Activated CD4-positive, alpha-beta T cell treated with anti-CD3 and anti-CD28 coated beads for 4 hours (primary cell): Measurements from ENCODE around the gene CA5B.
"Not testable (repeated sequence)": the region's sequence is repeated elsewhere in the genome, so short reads cannot be mapped to it uniquely, and the experiment has no call there.

Experiments
- DNase-seq, 2 donors: peaks; one replicate each; pipeline ENCODE4 v3.0.0-alpha.2; 2020

Gene CA5B

DNA sequence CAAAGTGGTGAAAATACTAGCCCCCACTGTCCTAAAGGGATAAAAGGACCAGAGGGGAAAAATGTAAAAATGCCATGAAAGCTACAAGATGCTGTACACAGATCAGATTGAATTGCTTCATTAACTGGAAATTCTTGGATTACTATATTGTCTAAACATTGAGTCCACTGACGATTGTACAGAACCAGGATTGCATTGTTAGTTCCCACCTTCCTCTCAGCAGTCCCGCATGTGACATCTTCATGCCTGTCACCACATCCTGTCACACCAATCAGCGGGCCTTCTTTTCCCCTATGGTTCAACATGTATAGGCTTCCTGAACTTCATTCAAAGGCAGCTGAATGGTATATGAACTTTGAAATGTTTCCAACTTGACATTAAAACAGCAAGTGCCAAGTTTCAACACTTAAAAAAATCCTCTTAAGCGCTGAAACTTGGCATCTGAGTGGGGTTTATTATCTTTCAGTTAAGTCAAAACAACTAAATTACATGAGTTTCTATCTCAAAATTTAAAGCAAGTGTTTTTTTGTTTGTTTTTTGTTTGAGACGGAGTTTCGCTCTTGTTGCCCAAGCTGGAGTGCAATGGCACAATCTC lies 76.8 kb downstream of the CA5B start:
- no peak for DNase-seq

DNA sequence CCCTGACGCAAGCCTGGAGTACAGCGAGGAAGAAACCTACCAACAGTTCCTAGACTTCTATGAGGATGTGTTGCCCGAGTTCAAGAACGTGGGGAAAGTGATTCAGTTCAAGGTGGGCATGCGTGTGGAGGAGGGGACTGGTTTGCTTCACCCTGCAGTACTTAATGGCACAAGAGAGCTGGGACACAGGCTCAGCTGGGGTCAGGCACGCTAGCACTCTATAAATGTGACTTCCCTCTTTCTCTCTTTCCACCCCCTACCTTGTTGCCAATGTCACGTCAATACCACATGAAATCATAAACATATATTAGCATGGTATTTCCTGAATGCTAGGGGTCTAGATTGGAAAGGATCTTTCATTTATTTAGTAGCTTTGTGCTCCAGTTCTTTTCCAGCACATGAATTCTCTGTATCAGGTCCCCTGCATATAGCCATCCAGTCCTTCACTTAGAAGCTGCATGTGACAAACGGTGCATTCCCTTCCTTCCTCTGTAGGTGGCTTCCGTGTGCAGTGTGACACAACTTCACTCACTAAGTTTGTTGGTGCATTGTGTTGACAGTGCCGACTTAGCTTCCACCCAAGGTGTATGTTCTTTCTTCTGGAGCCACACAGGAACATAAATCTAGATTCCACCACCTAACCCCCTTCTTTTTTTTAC lies 77.8 kb downstream of the CA5B start:
- DNase-seq, result peak in 1 of 2 donors; percentile 30

DNA sequence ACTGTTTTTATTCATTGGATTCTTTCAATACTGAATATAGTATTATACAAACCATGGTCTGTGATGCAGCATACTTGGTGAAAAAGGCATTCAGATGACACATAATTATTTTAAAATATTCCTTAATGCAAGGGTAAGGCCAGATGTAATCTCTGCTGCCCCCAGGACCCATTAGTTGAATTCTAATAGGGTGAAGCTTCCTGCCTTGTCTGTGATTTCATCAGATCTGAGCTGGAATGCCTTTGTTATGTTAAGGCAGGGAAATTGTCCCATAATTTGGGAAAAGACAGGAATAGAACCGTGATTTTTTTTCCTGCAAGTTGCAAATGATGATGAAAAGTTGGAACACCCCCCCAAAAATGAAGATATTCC lies 78.4 kb downstream of the CA5B start:
- DNase-seq, result no peak

DNA sequence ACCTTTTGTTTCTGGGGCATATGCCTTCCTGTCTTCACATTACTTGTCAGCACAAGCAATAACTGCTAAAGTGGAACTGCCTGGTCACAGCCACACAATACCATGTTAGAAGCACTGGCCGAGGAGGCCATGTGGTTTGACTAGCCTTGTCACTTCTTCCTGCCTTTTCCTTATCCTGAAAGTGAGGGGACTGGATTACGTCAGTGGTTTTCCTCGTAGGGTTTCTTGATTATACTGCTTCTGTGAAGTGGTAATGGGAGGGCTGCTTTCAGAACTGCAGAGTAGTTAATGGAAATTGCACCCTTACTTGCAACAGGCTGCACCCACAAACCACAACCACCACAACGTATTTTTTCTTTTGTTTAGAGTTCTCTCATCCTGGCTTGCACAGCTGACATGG lies 78.8 kb downstream of the CA5B start:
- DNase-seq, result peak; percentile 5 to 21

DNA sequence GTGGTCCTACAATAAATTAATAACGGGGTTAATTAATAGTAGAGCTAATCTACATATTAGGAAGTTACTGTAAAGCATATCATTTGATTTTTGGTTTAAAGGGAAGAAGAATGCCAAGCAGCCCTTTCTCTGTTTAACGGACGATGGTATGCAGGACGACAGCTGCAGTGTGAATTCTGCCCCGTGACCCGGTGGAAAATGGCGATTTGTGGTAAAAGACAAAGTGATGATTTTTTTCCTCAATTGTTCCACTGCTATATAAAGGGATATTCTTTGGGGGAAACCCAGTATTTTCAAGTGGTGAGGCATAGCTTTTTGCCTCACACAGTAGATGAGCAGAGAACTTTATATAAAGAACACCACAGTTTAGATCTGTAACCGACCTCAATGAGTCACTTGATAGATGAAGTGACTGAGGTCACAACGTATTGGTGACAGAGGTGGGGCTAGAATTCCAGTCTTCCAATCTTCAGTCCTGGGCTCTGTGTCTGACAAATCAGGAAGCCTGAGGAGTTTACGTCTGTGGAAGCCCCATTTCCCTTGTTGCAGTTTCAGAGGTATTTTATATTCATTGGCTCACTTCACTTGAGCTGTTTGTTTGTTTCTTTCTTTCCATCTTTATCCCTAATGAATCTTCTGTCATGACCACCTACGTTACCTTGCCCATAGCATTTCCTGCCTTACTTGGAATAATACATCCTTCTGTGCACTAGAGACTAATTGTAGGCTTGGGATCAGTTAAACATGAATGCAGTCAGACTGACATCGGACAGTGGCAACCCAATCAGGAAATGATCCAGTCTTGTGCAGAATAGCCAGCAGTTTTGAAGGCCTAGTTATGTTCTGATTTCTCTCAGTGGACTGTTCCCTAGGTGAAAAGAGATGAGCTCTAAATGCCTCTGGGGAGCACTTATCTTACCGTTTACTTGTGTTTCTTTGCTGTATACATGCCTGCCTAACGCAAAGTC lies 82.3 kb downstream of the CA5B start:
- DNase-seq, result no peak

DNA sequence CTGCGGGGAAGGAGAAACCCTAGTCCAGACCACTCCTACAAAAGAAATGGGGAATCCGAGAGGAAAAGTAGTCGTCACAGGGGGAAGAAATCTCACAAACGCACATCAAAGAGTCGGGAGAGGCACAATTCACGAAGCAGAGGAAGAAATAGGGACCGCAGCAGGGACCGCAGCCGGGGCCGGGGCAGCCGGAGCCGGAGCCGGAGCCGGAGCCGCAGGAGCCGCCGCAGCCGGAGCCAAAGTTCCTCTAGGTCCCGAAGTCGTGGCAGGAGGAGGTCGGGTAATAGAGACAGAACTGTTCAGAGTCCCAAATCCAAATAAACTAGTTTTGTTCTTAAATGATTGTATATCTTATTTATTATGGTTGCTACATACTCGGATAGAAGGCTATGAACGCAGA lies 84.9 kb downstream of the CA5B start:
- DNase-seq, result no peak

DNA sequence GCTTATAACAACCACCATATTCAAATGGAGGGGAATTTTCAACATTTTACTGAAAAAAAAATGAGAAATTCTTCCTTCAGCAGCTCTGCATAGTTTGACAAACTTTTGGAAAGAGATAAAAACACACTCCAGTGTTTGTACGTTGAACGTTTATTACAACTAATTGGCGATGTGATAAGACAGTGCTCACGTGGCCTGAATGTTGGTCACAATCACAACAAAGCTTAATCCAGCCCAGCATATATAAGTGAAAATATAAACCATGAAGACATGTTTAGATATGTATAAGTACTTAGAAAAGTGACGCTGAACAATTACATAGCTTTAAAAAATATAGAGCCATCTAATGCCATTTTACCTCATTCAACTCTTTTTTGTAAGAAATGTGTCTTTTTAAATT lies 87.9 kb downstream of the CA5B start:
- no peak for DNase-seq

DNA sequence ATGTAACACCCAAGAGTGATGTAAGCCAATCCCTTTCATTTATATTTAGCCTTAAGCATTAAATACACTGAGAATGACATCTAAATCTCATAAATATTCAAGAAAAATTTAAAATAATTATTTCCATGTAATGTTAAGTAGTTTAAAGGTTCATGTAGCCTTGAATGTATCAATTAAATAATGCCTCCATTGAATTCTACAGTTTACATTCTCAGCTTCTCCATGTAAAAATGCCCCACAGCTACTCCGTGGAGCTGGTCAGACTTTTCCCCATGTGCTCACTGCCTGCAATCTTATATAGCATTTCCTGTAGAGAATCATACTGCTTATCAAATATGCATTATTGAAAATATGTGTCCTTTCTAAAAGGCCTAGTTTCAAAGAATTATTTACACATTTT lies 91.1 kb downstream of the CA5B start:
- DNase-seq, result no peak

DNA sequence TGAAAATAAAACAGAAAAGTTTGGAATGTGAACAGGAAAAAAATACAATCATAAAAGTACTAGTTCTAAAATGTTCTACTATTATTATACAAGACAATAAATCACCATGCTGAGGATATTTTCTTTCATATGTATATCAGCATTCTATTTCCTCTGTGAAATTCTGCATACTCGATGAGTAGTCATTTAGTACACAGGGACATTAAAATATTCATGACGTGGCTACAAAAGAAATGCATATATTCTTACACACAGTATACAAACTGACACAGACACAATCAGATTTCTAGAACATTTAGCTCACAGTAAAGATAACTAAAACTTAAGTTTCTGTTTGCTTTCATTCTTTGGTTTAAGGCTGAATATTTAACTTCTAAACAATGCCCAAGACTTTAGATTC lies 93.3 kb downstream of the CA5B start:
- DNase-seq, result not testable (repeated sequence)

DNA sequence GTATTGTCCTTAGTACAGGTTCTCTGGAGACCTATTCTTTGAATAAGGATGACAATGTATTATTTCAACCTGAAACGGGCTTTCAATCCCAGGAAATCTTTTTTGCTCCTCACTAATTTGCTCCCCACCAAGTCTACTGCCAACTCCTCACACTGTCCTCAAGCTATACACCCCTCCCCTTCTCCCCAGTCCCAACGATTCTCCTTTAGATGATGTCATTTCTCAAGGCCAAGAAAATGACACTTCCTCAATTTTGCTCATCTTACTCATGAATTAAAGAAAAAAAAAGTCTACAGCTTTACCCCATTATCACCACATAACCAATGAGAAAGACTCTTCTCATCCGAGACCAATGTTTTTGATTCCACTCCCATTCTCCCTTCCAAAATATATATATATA lies 96.0 kb downstream of the CA5B start:
- DNase-seq, result no peak

DNA sequence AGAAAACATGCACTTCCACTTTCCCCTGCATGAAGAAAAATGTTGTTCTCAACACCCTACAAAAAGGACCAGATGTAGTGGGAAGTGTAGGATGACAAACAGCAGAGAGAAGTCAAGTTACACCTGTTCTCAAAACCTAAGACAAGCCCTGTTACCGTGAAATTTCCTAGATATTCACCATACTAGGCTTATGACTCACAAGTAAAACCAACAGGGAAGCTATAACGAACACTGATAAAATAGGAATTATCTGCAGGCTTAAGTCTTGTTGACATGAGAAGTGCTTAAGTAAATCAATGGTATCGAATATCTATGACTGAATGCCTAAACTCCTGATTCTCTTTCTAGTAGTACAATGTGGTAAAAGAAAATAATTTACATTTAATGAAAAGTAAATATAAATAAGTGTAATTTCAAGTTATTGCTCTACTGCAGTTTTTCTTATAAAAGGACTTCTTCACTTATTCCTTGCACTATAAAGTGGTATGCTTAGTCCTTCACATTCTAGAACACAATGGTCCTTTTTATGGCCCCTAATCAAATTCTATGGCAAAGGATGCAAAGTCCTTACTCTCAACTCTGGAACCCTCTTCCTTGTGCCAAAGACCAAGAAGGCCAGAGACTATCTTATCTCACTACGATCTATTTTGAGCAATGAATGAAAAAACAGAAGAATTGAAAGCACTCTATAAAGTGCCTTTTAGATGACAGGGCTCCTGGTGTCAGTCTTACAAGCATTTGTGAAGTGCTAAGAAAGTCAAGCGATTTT lies 96.9 kb downstream of the CA5B start:
- no peak for DNase-seq
